PFSK-1 (cell line): ENCODE results near the gene RHCG.

Experiments used
- POLR2AphosphoS5 ChIP-seq: IDR thresholded peaks from 2 replicates; pipeline ENCODE4 v1.6.1; 2012; ENCODE audit warnings: low read depth, mild to moderate bottlenecking, control low read depth, low read length, moderate library complexity
- SIN3A ChIP-seq: IDR thresholded peaks from 2 replicates; pipeline ENCODE4 v1.6.1; 2012; ENCODE audit warnings: mild to moderate bottlenecking, low read length, moderate library complexity, borderline replicate concordance; ENCODE audit not compliant: insufficient read depth
- TF ChIP-seq, protein P1 (sequence below), 2 experiments: IDR thresholded peaks; 2 replicates each; pipeline versions ENCODE4 v1.6.1 to v1.8.0; 2011 to 2012; ENCODE audit warnings: low read depth in 2 of 2, low read length in 2 of 2, control low read depth in 1 of 2, inconsistent platforms in 1 of 2, mild to moderate bottlenecking in 1 of 2, moderate library complexity in 1 of 2; ENCODE audit not compliant: insufficient read depth in 1 of 2

GRCh38 chr15:89499156-89499555, 2.8 kb upstream of the RHCG start:
- TF ChIP-seq, protein P1, sequence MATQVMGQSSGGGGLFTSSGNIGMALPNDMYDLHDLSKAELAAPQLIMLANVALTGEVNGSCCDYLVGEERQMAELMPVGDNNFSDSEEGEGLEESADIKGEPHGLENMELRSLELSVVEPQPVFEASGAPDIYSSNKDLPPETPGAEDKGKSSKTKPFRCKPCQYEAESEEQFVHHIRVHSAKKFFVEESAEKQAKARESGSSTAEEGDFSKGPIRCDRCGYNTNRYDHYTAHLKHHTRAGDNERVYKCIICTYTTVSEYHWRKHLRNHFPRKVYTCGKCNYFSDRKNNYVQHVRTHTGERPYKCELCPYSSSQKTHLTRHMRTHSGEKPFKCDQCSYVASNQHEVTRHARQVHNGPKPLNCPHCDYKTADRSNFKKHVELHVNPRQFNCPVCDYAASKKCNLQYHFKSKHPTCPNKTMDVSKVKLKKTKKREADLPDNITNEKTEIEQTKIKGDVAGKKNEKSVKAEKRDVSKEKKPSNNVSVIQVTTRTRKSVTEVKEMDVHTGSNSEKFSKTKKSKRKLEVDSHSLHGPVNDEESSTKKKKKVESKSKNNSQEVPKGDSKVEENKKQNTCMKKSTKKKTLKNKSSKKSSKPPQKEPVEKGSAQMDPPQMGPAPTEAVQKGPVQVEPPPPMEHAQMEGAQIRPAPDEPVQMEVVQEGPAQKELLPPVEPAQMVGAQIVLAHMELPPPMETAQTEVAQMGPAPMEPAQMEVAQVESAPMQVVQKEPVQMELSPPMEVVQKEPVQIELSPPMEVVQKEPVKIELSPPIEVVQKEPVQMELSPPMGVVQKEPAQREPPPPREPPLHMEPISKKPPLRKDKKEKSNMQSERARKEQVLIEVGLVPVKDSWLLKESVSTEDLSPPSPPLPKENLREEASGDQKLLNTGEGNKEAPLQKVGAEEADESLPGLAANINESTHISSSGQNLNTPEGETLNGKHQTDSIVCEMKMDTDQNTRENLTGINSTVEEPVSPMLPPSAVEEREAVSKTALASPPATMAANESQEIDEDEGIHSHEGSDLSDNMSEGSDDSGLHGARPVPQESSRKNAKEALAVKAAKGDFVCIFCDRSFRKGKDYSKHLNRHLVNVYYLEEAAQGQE (IDR thresholded peaks at IDR 0.05; ENCODE audit: insufficient read depth in 1 of 2, low read depth in 2 of 2, low read length in 2 of 2) = no peak
- TF ChIP-seq POLR2AphosphoS5 = no peak
- no peak for TF ChIP-seq SIN3A
